OCI-LY7 (cell line): ENCODE results near the gene CLPSL1. TPM values are rescaled to one million over a fixed set of nuclear protein-coding genes. Genes with fewer than 3 reads are reported as not detected.

ENCODE experiments used
- BruUV-seq: library from RNA; stranded (reverse); fragments of 400-500 nt; replicated peaks from 2 replicates; lab custom pipeline; 2021; lab: Mats Ljungman, UMichigan
- CTCF ChIA-PET: fragments of 300-600 bp; sonication (Branson Sonifier 250); formaldehyde crosslinking; loops from one replicate; lab custom pipeline; 2022; ENCODE audit warnings: antibody characterized with exemption; ENCODE audit not compliant: unreplicated experiment; lab: Charles Lee
- POLR2A ChIA-PET: fragments of 300-600 bp; sonication (Branson Sonifier 250); formaldehyde crosslinking; loops from one replicate; lab custom pipeline; 2022; ENCODE audit warnings: antibody characterized with exemption; lab: Charles Lee
- DNase-seq: peaks from one replicate; pipeline ENCODE4 v3.0.0-alpha.2; 2015; ENCODE audit warnings: low spot score
- H2AFZ ChIP-seq: fragments of 200-600 bp; sonication (generic), shearing (Covaris generic); 2 replicates; pipeline ENCODE4 v1.6.1; 2014; ENCODE audit warnings: mild to moderate bottlenecking, antibody characterized with exemption, low read length, moderate library complexity
- H3K27ac ChIP-seq: fragments of 200-600 bp; sonication (generic); 2 replicates; pipeline ENCODE4 v1.5.1; 2014; ENCODE audit warnings: mixed run types, low read depth, mild to moderate bottlenecking, moderate library complexity, low read length, inconsistent platforms; ENCODE audit not compliant: poor library complexity, severe bottlenecking
- H3K36me3 ChIP-seq: fragments of 200-600 bp; sonication (generic); 2 replicates; pipeline ENCODE4 v1.6.1; 2014; ENCODE audit warnings: mild to moderate bottlenecking, antibody characterized with exemption, low read length, moderate library complexity, mixed read lengths; ENCODE audit not compliant: insufficient read depth
- H3K4me1 ChIP-seq: fragments of 200-600 bp; sonication (generic); 2 replicates; pipeline ENCODE4 v1.5.1; 2014; ENCODE audit warnings: mild to moderate bottlenecking, low read length; ENCODE audit not compliant: insufficient read depth, poor library complexity, severe bottlenecking
- H3K4me2 ChIP-seq: fragments of 200-600 bp; sonication (generic); 2 replicates; pipeline ENCODE4 v1.6.1; 2014; ENCODE audit warnings: mild to moderate bottlenecking, low read length
- H3K4me3 ChIP-seq: fragments of 200-600 bp; sonication (generic); 2 replicates; pipeline ENCODE4 v1.5.1; 2014; ENCODE audit warnings: mild to moderate bottlenecking, low read depth, low read length; ENCODE audit not compliant: poor library complexity, severe bottlenecking
- H3K79me2 ChIP-seq: fragments of 200-600 bp; sonication (generic); 2 replicates; pipeline ENCODE4 v1.6.1; 2016; ENCODE audit warnings: low read depth, mild to moderate bottlenecking, low read length, moderate library complexity, mixed read lengths; ENCODE audit not compliant: insufficient read depth
- H3K9me2 ChIP-seq: fragments of 200-600 bp; sonication (generic); 2 replicates; pipeline ENCODE4 v1.6.1; 2016; ENCODE audit warnings: mild to moderate bottlenecking, low read length, mixed read lengths; ENCODE audit not compliant: insufficient read depth
- H3K9me3 ChIP-seq: fragments of 200-600 bp; sonication (generic); 2 replicates; pipeline ENCODE4 v1.6.1; 2014; ENCODE audit warnings: mild to moderate bottlenecking, mixed run types, low read length, mixed read lengths
- H4K20me1 ChIP-seq: fragments of 200-600 bp; sonication (generic); 2 replicates; pipeline ENCODE4 v1.6.1; 2014; ENCODE audit warnings: mild to moderate bottlenecking, antibody characterized with exemption, low read length, moderate library complexity, mixed read lengths; ENCODE audit not compliant: insufficient read depth
- CTCF ChIP-seq: fragments of 200-600 bp; sonication (generic); conservative IDR thresholded peaks from 2 replicates; pipeline ENCODE4 v1.5.1; 2014; ENCODE audit warnings: mild to moderate bottlenecking, antibody characterized with exemption, low read length, moderate library complexity, mixed read lengths
- EZH2phosphoT487 ChIP-seq: fragments of 200-600 bp; sonication (generic); IDR thresholded peaks from 2 replicates; pipeline ENCODE4 v1.6.1; 2018; ENCODE audit warnings: low read depth, borderline replicate concordance, mild to moderate bottlenecking, mixed run types, antibody characterized with exemption, low read length, moderate library complexity, mixed read lengths
- intact Hi-C: fragments of 100-400 bp; cut with micrococcal nuclease; formaldehyde crosslinking; loops from one replicate; pipeline ENCODE4 v1.10.0; 2022; ENCODE audit not compliant: unreplicated experiment
- total RNA-seq, 2 experiments: library from RNA; depleted of rRNA in 1 of 2; stranded (reverse); fragments of >200 nt in 1 of 2; shearing (Covaris generic) in 1 of 2; gene quantifications; 2 replicates each; pipeline ENCODE4 v1.2.3, GENCODE V29; 2014 to 2022

CLPSL1 gene
- total RNA-seq, 2 experiments from 2014 or later: not detected

GRCh38 chr6:35751594-35751993 is 29.2 kb upstream of the CLPSL1 start:
- Histone ChIP-seq H3K27ac (no peak overlapping the region), H3K4me1 (no peaks in the 10 kb centered on the region), H3K36me3 (no peaks in the 10 kb centered on the region), H4K20me1 (no peaks in the 10 kb centered on the region), H3K9me2 (no peaks in the 10 kb centered on the region), H3K9me3 (peaks cover 9% of the 10 kb centered on the region; the same call in 1 of the 2 replicates), H2AFZ (no peak overlapping the region), H3K4me2 (no peak overlapping the region), H3K79me2 (no peaks in the 10 kb centered on the region), H3K4me3 (no peak overlapping the region)
- BruUV-seq: no TSS peak
- ChIA-PET POLR2A (interaction anchor here (0.8 kb wide), 1 partner anchor 12 kb away, joined by 3 read pairs; no protein-coding TSS in a partner anchor), CTCF (no interaction called here)
- intact Hi-C loops: loop anchor here (10.0 kb wide), 1 partner anchor 203 kb away; no protein-coding TSS in a partner anchor
- TF ChIP-seq EZH2phosphoT487: no peak
- no peak for TF ChIP-seq CTCF
- DNase-seq: no peak

- Histone ChIP-seq H3K36me3 (no peaks in the 10 kb centered on the region), H3K9me3 (peaks cover 9% of the 10 kb centered on the region; the same call in 1 of the 2 replicates), H3K4me2 (no peak overlapping the region), H3K27ac (no peak overlapping the region), H3K4me3 (no peak overlapping the region), H4K20me1 (no peaks in the 10 kb centered on the region), H3K4me1 (peaks cover 2% of the 10 kb centered on the region), H3K9me2 (no peaks in the 10 kb centered on the region), H2AFZ (no peak overlapping the region), H3K79me2 (no peaks in the 10 kb centered on the region)
- CTCF ChIA-PET: no interaction called here
- intact Hi-C loops: loop anchor here (10.0 kb wide), 1 partner anchor 202 kb away; no protein-coding TSS in a partner anchor
- no peak for TF ChIP-seq EZH2phosphoT487
- no TSS peak for BruUV-seq
- POLR2A ChIA-PET: no interaction called here
- DNase-seq: no peak
Measured at GRCh38 chr6:35752330-35752729, 28.5 kb upstream of the CLPSL1 start.

GRCh38 chr6:35754452-35755277 is 26.2 kb upstream of the CLPSL1 start:
- DNase-seq: no peak
- intact Hi-C loops: loop anchor here (5.0 to 10.0 kb wide), 2 partner anchors 200 to 232 kb away; no protein-coding TSS in a partner anchor
- Histone ChIP-seq H2AFZ (no peak overlapping the region; the same call in 1 of the 2 replicates), H3K79me2 (no peaks in the 10 kb centered on the region), H3K27ac (no peak overlapping the region), H3K4me1 (peaks cover 25% of the 10 kb centered on the region), H3K9me3 (no peaks in the 10 kb centered on the region), H3K9me2 (no peaks in the 10 kb centered on the region), H3K36me3 (no peaks in the 10 kb centered on the region), H3K4me3 (no peak overlapping the region), H3K4me2 (no peak overlapping the region), H4K20me1 (no peaks in the 10 kb centered on the region)
- BruUV-seq: no TSS peak
- TF ChIP-seq CTCF: 0 out of 2 replicates have a peak, but pooled peaks have one; percentile 20
- no peak for TF ChIP-seq EZH2phosphoT487
- CTCF ChIA-PET: interaction anchor here (1.4 kb wide), 1 partner anchor 18 kb away, joined by 3 read pairs; the partner anchor contains the start of gene ARMC12
- POLR2A ChIA-PET: interaction anchor here (0.5 to 1.1 kb wide), 3 partner anchors 15 to 208 kb away, joined by 3 to 5 read pairs (median 3); no protein-coding TSS in a partner anchor
